Measurements from ENCODE around the gene IL10RB.

GRCh38 chr21:33302796-33303195, 36.6 kb downstream of the IL10RB start:
- TF ChIP-seq MAX (IDR thresholded peaks at IDR 0.05) (no peak), CTCF (IDR thresholded peaks at IDR 0.05; ENCODE audit: control extremely low read depth in 1 of 3, insufficient read depth in 1 of 3, low read depth in 1 of 3, low read length in 3 of 3) (peak; percentile 60 to 81 (median 60)), RFX5 (IDR thresholded peaks at IDR 0.05; ENCODE audit: borderline replicate concordance, low read depth, low read length) (no peak)

Data from H1 (cell line).